ENCODE measurements around the gene PSTPIP1. TPM values are rescaled to one million over a fixed set of nuclear protein-coding genes. Genes with fewer than 3 reads are reported as not detected.

PSTPIP1 gene
- total and polyA plus RNA-seq, 2 of the 4 experiments (the other 2 are of a cell fraction) = 0.36 to 1.1 TPM

GRCh38 chr15:77067691-77068367, 72.9 kb downstream of the PSTPIP1 start:
- H3K4me3 ChIP-seq (ENCODE audit: insufficient read depth, low read depth, low read length) = no peak overlapping the region
- H3K23ac ChIP-seq (ENCODE audit: low read depth, low read length) = peak overlapping the region; percentile 25
- peak overlapping the region; percentile 36; the same call in 1 of the 2 replicates for H3K4ac ChIP-seq (ENCODE audit: low read depth, low read length)
- H3K79me1 ChIP-seq (ENCODE audit: low read depth in 1 of 2, low read length in 2 of 2) = peaks cover 17 to 65% of the 10 kb centered on the region in 2 experiments
- H3K9ac ChIP-seq (ENCODE audit: low read depth, low read length) = no peak overlapping the region
- no peak overlapping the region for H3K56ac ChIP-seq (ENCODE audit: extremely low read depth, insufficient read depth, low read length)
- ChIA-PET POLR2A (ENCODE audit: unreplicated experiment) (no interaction called here), CTCF (no interaction called here)
- H2AK9ac ChIP-seq (replicated peaks; ENCODE audit: low read depth, low read length, poor library complexity) = no peak overlapping the region
- no peak overlapping the region for H3K18ac ChIP-seq (ENCODE audit: low read depth, low read length)
- H4K8ac ChIP-seq (ENCODE audit: low read depth in 2 of 2, low read length in 2 of 2) = peak overlapping the region in 1 of 2 experiments; percentile 10; a peak in 1 of 4 replicates
- 73% methylated on average over 2 of the region's 3 CpGs; no CpG with 5 or more reads in 1 of the 2 experiments for WGBS, 2 experiments (ENCODE audit: extremely low coverage in 2 of 2, insufficient read length in 1 of 2)
- intact Hi-C loops (cut with micrococcal nuclease) = no loop called here
- H2BK20ac ChIP-seq (ENCODE audit: low read depth, low read length) = peak overlapping the region; percentile 2; the same call in 1 of the 2 replicates
- in situ Hi-C loops (cut with MboI; ENCODE audit: low sequenced_read_pairs) = no loop called here
- H3K27ac ChIP-seq (ENCODE audit: insufficient read depth, low read length) = no peak overlapping the region
- H3K9me3 ChIP-seq (ENCODE audit: control insufficient read depth, insufficient read depth, low read length) = no peaks in the 10 kb centered on the region
- dilution Hi-C loops (cut with HindIII; ENCODE audit: low sequenced_read_pairs, unreplicated experiment) = no loop called here
- no TSS peak for BruUV-seq (replicated peaks)
- H3K9me1 ChIP-seq (ENCODE audit: insufficient read depth, low read length) = peaks cover 6% of the 10 kb centered on the region
- DNase-seq = no peak
- 0 out of 2 replicates have a peak, but pooled peaks cover 2% of the 10 kb centered on the region for H3K36me3 ChIP-seq (ENCODE audit: control insufficient read depth, insufficient read depth, low read length)
- H2BK15ac ChIP-seq (ENCODE audit: low read depth, low read length) = no peak overlapping the region
- no peak overlapping the region for H4K5ac ChIP-seq (ENCODE audit: low read depth, low read length)
- no peak overlapping the region for H2BK5ac ChIP-seq (ENCODE audit: low read depth, low read length, poor library complexity, severe bottlenecking)
- no peak overlapping the region for H2AFZ ChIP-seq (replicated peaks; ENCODE audit: low read length, poor library complexity)
- H4K91ac ChIP-seq (ENCODE audit: insufficient read depth, low read depth, low read length) = no peak overlapping the region; the same call in 1 of the 2 replicates
- H3K14ac ChIP-seq (replicated peaks; ENCODE audit: low read depth, low read length) = 0 out of 2 replicates have a peak overlapping the region, but pooled peaks have one; percentile 0
- no peaks in the 10 kb centered on the region for H3K27me3 ChIP-seq (ENCODE audit: control insufficient read depth, insufficient read depth, low read length)
- H4K20me1 ChIP-seq (ENCODE audit: insufficient read depth, low read length) = peaks cover 43% of the 10 kb centered on the region
- H2BK120ac ChIP-seq (ENCODE audit: low read depth, low read length) = no peak overlapping the region
- no peak for ATAC-seq (ENCODE audit: low read depth)
- H2AK5ac ChIP-seq (ENCODE audit: low read depth, low read length) = peak overlapping the region; percentile 5; the same call in 1 of the 2 replicates
- peak overlapping the region; percentile 57 for H3K4me2 ChIP-seq (ENCODE audit: low read depth, low read length)
- peaks cover 9% of the 10 kb centered on the region; the same call in 1 of the 2 replicates for H3K4me1 ChIP-seq (ENCODE audit: control insufficient read depth, insufficient read depth, low read length)
- TF ChIP-seq NFE2L2 (IDR thresholded peaks at IDR 0.05; ENCODE audit: low read depth, low read length) (no peak), RCOR1 (IDR thresholded peaks at IDR 0.05; ENCODE audit: insufficient replicate concordance, low read length) (no peak), SMC3 (IDR thresholded peaks at IDR 0.05; ENCODE audit: low read depth, low read length) (no peak), ELK1 (IDR thresholded peaks at IDR 0.05; ENCODE audit: borderline replicate concordance, low read depth, low read length) (no peak), MAFK (IDR thresholded peaks at IDR 0.05; ENCODE audit: low read depth, low read length) (no peak)
